HG03139 (cell line): ENCODE results near the gene DCUN1D3.
"Not testable (repeated sequence)": the region's sequence is repeated elsewhere in the genome, so short reads cannot be mapped to it uniquely, and the experiment has no call there.

Source experiments
- ATAC-seq: cut with Tn5 transposase; IDR thresholded peaks from one replicate; pipeline ENCODE4 v1.9.1; 2021; ENCODE audit not compliant: unreplicated experiment

DCUN1D3 gene

DNA sequence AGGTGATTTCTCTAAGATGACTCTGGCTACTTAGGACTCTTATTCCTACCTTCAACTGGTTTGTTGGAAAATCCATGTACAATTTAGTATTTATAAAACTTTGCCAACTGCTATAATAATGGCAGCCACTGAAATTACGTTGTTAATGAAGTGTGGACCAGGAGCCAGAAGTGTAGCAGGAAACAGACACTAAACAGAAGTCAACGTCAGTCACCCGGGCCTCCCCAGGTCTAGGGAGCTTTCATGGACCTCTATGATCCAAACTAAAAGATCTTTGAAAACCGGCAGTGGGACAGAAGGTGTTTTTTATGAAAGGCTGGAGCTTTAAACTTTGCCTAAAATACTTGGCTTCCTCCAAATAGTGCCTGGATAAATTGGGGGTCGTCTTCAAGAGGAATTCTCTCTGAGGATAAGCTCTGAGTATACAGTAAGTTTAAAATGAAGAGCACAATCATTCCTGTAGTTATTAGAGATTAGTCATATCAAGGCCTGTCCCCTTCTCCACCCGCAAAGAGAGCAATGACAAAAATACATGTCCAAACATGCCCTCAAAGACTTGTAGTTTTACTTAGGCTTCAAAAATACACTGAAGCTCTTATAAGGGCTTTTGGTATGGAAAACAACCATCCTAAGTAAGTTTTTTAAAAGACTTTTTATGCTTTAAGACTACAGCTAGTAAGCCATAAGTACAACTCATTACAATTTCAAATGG, 34.6 kb downstream of the DCUN1D3 start:
- no peak for ATAC-seq

DNA sequence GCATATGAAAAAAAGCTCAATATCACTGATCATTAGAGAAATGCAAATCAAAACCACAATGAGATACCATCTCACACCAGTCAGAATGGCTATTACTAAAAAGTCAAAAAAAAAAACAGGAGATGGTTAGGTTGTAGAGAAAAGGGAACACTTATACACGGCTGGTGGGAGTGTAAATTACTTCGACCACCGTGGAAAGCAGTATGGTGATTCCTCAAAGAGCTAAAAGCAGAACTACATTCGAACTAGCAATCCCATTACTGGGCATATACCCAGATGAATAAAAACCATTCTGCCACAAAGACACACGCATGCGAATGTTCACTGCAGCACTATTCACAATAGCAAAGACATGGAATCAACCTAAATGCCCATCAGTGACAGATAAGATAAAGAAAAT, 35.8 kb downstream of the DCUN1D3 start:
- ATAC-seq, result not testable (repeated sequence)

DNA sequence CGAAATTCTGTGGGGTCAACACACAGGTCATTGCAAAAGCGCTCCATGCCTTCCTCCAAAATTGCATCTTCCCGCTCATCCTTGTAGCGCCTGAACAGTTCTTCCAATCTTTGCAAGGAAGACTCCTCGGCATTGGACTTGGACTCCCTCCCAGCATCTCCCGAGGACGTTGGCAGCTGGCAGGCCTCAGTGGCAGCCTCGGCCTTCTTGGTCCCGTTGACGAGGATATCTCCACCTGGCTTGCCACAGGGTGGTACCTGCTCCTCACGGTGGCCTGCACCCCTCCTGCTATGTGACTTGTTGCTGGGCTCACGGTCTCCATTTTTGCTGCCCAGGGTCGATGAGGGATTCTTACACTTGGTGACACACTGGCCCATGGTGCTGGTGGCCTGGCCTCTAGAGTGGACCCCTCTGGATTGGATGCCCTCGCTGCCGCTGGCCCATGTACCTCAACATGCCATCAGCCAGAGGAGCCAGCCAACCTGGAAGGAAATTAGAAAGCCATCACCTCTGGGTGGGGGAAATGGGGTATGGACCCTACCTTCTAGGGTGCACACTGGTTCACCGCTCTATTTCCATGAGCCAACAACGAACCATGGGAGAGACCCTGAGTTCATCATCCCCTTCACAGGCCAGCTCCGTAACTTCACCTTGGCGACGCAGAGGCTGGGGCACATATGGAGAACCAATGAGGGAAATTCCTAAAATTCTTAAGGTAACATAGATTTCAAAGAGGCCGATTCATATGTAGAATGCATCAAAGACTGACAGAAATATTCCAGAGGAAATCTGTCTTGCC, 37.8 kb downstream of the DCUN1D3 start:
- no peak for ATAC-seq

DNA sequence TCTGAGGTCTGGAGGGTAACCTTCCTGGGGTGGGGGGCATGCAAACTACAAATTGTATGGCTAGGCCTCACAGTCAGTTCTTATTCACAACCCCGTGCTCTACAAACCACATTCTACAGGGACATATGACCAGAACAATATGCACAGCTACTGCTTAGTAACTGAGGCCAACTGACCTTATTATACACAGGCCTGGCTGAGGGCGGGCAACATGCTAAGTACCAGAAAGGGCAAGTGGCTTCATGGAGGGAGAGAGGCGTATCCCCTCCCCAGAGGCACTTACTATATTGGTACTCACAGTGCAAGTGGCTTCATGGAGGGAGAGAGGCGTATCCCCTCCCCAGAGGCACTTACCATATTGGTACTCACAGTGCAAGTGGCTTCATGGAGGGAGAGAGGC, 39.2 kb downstream of the DCUN1D3 start:
- ATAC-seq, result not testable (repeated sequence)

DNA sequence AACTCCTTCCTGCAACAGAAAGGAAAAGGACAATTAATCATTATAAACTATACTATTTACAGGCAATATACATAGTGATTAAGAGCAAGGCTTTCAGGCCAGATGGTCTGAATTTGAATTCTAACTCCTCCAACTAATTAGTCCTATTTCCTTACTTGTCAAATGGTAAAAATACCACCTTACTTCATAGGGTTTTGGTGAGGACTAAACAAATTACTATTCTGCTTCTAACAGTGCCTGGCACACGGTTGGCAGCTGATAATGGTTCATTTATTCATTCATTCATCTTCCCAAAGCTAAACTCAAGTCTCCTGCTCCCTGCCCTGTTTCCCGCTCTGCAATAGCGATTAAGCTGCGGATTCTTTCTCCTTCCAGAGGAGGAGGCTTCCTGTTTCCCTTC, 39.8 kb downstream of the DCUN1D3 start:
- no peak for ATAC-seq

DNA sequence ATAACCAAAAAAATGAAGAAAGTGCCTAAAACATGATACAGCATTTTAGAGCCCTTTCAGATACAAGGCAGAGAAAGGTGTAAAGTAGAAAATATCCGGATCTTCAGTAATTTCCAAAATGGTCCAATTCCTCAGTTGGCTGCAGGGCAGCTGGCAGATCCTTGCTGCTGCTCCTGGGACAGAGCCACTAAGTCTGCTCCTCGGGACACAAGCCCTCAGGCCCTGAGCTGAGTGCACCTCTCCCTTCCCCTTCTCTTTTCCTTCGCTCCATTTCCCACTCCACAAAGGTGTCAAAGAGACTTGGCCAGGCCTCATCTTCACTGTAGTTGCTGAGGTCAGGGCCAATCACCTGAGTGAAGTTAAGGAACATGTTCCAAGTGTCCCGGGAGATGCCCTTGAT, 40.5 kb downstream of the DCUN1D3 start:
- no peak for ATAC-seq

DNA sequence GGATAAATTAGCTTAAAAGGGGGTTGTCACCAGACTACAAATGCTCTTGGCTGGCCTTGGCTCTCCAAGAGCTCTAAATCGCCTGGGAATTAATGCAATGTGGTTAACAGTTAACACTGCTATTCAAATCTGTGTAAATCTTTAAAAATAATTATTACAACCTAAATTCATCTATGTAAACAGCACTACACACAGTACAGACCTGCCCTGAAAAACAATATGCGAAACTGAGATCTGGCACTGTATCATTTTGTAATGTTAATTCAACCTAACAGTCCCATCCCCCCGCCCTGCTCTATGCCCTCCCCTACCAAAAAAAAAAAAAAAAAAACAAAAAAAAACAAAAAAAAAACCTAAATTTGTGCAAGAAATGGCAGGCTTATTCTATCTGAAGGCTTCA, 40.9 kb downstream of the DCUN1D3 start:
- no peak for ATAC-seq

DNA sequence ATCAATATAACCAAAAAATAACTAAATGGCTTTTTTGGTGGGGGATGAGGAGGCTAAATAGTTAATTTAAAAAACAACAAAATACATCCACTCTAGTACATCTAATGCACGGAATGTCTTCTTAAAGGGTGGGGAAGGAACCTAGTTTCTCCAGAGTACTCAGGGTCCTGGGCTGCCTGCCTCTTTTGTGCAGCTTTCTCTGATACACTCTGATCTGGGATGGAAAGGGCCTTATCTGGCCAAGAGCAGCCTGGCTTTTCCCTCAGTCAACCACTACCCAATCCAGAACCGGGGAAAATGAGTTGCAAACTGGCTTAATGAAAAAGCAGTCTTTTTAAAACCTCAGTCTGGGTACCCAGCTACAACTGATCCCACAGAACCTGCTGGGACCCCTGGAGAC, 42.9 kb downstream of the DCUN1D3 start:
- no peak for ATAC-seq

DNA sequence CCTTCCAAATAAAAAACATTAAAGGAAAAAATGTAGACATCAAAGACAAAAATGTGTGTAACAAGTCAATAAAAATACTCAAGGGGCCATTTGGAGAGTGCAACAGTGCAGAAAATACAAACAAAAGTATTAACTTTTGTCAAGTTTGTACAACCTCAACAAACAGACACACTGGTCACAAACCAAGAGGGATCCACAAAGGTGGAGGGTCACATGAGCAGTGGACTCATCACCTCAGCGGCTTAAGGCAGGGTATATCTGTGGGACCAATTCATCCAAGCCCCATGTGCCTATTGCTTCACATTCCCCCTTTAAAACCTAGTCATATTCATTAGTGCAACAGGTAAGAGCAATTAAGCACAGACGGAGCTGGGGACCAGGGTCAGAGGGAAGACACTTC, 45.2 kb downstream of the DCUN1D3 start:
- no peak for ATAC-seq

DNA sequence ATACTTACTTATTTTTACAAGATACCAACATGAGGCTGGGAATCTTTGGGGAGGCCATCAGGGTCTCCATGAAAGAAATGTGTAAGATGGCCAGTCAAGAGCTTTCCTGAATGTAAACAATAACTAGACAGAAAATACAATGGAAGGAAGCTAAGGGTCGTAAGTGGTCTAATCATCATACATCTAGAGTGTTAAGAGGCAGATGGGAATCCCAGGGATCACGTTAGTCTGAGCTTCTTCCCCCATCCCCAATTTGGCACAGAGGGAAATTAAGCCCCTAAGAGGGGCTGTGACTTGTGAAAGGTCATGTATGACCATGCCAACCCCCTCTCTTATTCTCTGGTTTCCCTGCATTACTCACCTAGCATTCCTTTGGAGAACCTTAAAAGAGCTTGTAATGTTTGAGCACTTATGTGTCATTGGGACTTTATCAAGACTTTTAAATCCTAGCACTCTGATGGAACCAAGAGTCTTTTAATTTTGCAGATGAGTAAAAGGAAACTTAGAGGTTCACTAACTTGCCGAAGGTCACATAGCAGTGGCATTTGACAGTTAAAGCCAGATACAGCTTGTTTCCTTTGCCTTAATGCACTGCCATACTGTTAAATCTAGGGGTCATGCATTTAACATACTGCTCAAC, 46.1 kb downstream of the DCUN1D3 start:
- no peak for ATAC-seq

DNA sequence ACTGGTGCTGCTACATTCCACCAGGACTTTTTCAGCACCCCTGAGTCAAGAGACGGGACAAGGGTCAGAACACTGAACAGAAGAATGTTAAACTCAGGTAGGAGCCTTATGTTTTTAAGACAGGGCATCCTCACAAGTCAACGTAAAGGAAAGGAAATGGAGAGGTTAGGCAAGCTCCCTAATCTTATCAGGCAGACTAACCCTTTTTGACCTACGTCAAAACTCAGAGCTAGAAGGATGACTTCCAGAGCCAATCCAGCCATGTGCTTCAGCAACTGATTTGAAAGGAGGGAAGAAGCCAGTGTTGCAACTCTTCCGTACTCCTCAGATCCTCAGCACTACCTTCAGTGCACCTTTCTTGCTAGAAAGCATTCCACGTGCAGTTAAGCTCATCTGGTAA, 47.0 kb downstream of the DCUN1D3 start:
- no peak for ATAC-seq

DNA sequence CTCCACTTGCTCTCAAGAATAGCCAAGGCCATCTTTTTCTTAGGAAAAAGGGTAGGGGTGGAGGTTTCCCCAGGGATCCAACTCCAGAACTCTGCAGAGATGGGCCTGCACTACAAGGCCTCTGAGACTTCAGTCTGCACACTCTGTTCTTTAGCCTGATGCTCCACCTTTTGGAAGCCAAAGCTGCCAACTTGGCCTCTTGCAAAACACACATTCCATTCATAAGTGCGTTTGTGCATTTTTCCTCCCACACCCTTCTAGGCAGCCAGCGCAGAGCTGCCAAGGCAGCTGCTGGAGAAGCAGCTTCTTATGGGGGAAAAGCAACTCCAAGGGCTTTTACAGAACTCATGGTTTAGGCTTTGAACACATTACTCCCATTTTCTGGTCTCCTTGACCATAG, 48.6 kb downstream of the DCUN1D3 start:
- ATAC-seq, result no peak

DNA sequence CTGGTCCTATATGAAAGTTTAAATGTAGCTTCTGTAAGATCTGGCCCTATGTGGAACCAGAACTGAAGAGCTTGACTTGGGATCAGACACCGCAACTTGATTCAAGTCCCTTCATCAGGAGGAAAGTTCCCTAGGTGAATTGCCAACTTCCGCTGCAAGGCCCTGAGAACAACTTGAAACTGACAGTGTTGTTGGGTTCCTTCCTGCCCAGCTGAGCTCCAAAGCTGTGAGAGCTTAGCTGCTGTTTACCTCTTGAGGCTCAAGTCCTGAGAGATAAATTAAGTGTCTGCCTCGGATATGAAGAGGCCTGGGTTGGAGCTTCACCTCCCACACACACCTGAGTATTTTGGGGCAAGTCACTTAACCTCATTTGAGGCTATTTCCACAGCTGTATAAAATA, 49.2 kb downstream of the DCUN1D3 start:
- no peak for ATAC-seq

DNA sequence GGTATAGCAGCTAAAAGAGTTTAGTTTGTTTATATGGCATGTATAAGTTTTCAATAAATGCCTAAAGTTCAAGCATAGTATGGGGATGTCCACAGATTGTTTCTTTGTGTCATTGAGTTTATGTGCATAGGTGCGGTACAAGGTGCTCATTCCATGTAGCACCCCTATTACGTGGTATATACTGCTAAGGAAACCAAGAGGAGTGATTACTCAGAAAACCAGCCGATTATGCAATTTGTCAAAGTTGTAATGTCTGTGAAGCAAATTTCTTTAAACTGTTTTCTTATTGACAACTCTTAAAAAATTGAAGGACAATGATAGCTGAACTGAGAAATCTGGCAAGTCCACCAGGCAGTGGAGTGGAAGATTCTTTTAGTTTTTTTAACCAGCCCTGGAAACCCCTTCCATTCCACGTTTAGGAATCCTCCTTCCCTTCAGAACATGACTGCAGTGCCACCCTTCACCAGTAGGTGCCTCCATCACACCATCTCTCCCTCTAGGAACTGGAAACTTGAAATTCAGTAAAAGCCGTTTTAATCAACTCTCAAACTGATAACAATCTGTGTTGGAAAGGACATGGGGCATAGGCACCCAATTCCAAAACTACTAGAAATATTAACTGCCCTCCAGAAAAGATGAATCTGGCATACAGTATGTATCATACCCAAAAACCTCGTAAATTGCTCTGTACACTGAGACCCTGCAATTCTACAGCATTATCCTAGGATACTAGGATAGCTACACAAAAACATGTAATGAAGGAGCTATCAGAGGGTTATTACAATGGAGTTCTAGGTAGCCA, 50.4 kb downstream of the DCUN1D3 start:
- ATAC-seq, result no peak

DNA sequence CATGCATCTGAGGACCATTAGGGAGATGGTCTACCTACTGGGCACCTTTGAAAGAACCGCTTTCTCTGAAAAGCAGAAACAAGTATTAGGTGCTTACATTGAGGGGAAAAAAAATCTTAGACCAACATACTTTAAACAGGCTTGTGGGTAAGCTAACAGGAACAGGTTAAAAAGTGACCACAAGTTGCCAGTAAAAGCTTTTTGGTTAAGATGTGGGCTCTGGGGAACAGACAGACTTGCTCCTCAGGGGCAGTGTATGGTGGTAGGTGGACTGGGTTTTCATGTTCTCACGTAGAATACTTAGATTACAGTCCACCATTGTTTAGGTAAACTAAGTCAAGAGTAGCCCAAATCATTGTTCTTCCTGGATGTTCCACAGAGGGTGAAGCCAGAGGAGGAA, 52.6 kb downstream of the DCUN1D3 start:
- no peak for ATAC-seq

DNA sequence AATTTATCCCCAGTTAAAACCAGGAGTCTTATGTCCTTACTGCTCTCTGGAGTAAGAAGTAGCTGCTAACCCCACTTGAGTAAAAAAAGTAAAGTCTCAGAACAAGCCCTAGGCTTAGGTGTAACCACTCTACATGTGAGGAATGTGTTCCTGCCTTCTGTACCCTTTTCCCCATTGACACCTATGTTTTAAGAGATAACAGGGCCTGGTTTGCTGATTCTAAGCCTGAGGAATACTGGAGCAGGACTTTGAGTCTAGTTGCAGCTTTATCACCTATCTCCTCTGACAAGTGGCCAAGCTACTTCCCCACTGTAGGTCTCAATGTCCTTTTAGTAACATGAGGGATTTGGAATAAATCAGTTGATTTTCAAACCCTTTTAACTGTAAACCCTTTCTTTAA, 53.6 kb downstream of the DCUN1D3 start:
- ATAC-seq, result no peak

DNA sequence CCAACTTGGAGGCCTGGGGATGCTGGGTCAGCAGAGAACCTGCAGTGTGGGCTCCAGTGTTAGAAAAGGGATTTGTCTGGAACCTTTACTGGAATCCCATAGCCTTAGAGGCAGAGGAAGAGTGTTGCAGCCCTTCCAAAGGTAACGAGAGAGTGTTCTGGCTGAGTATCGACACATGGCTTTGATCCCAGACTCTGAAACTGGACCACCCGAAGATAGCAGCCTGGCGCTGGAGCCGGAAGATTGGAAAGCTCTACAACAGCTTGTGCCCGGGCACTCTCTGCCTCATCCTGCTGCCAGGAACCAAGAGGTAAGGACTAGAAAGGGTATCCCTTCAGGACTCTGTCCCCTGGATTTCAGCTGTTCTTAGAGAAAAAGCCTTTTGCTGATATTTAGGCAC, 54.1 kb downstream of the DCUN1D3 start:
- no peak for ATAC-seq

DNA sequence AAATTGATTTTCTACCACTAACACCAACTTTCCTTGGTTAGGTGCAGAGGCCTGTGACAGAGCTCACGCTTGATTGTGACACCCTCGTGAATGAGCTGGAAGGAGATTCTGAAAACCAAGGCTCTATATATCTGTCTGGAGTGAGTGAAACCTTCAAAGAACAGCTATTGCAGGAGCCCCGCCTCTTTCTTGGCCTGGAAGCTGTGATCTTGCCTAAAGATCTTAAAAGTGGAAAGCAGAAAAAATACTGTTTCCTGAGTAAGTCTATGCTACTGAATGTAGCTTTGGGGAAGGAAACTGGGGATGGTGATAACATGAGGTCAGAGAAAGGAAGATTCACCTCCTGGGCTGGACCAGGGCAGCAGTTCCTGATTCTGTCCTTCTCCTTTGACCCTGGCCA, 55.6 kb downstream of the DCUN1D3 start:
- no peak for ATAC-seq

DNA sequence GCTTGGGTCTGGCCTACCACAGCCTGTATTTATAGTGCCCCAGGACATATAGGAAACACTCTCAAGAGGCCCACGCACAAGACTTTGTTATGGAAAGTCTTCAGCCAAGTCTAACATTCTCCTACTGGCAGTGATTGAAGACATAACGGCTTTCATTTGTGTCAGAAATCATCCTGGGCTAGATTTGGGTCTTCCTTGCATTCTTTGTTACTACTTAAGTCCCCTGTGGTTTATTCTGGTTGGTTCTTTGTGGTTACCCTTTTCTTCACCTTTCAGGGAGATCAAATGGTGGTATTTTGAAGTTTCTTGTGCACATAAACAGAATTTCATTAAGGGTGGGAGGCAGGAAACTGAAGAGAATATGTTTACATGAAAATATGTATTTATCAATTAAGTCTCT, 56.1 kb downstream of the DCUN1D3 start:
- no peak for ATAC-seq

DNA sequence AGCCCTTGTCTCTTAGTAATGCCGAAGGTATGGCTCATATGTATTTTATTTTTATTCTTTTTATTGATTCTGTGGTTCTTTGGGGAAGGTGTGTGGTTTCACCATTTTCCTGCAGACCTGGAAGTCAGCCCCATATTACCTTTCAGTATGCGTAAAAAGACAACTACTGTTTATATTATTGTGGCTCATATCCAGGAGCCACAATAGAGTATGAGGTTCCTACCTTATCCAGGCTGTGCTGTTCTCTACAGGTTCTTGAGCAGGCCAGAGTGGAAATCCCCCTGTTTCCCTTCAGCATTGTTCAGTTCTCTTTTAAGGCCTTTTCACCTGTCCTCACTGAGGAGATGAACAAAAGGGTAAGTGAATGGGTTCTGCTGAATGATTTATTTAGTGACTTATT, 60.7 kb downstream of the DCUN1D3 start:
- no peak for ATAC-seq

DNA sequence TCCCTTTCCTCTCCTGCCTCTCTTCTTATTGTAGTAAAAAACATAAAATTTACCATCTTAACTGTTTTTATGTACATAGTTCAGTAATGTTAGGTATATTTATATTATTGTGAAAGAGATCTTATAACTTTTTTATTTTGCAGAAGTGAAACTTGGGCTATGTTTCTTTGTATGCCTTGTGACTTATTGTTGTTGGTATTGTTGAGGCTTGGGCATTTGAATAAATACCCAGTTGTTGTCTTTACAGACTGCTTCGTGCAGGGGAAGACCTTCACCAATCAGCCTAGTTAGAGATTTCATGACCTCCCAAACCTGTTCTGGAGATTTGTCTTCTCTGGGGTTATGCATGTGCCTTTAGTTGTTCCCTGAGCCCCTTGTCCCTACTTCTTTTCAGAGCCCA, 61.9 kb downstream of the DCUN1D3 start:
- ATAC-seq, result no peak
